ENCODE measurements around the gene TAX1BP1.

The TAX1BP1 gene

GRCh38 chr7:27774717-27775328 is 34.9 kb downstream of the TAX1BP1 start:
- TF ChIP-seq CTCF (IDR thresholded peaks at IDR 0.05; ENCODE audit: control insufficient read depth, insufficient read depth, low read depth, low read length, missing control alignments) = peak; percentile 62
- no peak for DNase-seq (ENCODE audit: low read depth)
- no peak overlapping the region for H3K4me3 ChIP-seq (ENCODE audit: control insufficient read depth, low read depth, low read length)

GRCh38 chr7:27775782-27776181 is 35.8 kb downstream of the TAX1BP1 start:
- no peak overlapping the region for H3K4me3 ChIP-seq (ENCODE audit: control insufficient read depth, low read depth, low read length)
- DNase-seq (ENCODE audit: low read depth) = no peak
- TF ChIP-seq CTCF (IDR thresholded peaks at IDR 0.05; ENCODE audit: control insufficient read depth, insufficient read depth, low read depth, low read length, missing control alignments) = no peak

- H3K4me3 ChIP-seq (ENCODE audit: control insufficient read depth, low read depth, low read length) = no peak overlapping the region
- no peak for DNase-seq (ENCODE audit: low read depth)
- TF ChIP-seq CTCF (IDR thresholded peaks at IDR 0.05; ENCODE audit: control insufficient read depth, insufficient read depth, low read depth, low read length, missing control alignments) = no peak
These were observed 37.7 kb downstream of the TAX1BP1 start for GRCh38 chr7:27777662-27778061.

- no peak for DNase-seq (ENCODE audit: low read depth)
- no peak overlapping the region for H3K4me3 ChIP-seq (ENCODE audit: control insufficient read depth, low read depth, low read length)
- no peak for TF ChIP-seq CTCF (IDR thresholded peaks at IDR 0.05; ENCODE audit: control insufficient read depth, insufficient read depth, low read depth, low read length, missing control alignments)
These were observed 39.9 kb downstream of the TAX1BP1 start for GRCh38 chr7:27779873-27780272.

- no peak for TF ChIP-seq CTCF (IDR thresholded peaks at IDR 0.05; ENCODE audit: control insufficient read depth, insufficient read depth, low read depth, low read length, missing control alignments)
- DNase-seq (ENCODE audit: low read depth) = no peak
These were observed 41.2 kb downstream of the TAX1BP1 start for GRCh38 chr7:27781188-27781587.

GRCh38 chr7:27782849-27783248 is 42.9 kb downstream of the TAX1BP1 start:
- TF ChIP-seq CTCF (IDR thresholded peaks at IDR 0.05; ENCODE audit: control insufficient read depth, insufficient read depth, low read depth, low read length, missing control alignments) = no peak
- H3K4me3 ChIP-seq (ENCODE audit: control insufficient read depth, low read depth, low read length) = no peak overlapping the region

More at GRCh38 chr7:27781188-27781587, 41.2 kb downstream of the TAX1BP1 start:
- H3K4me3 ChIP-seq (ENCODE audit: control insufficient read depth, low read depth, low read length) = no peak overlapping the region

More at GRCh38 chr7:27782849-27783248, 42.9 kb downstream of the TAX1BP1 start:
- DNase-seq (ENCODE audit: low read depth) = no peak
